Ishikawa (cell line): Measurements from ENCODE around the gene SKAP1.

Experiments used
- CREB1 ChIP-seq: IDR thresholded peaks from 2 replicates; pipeline ENCODE4 v1.6.1; 2012; ENCODE audit warnings: low read depth
- EGR1 ChIP-seq: IDR thresholded peaks from 2 replicates; pipeline ENCODE4 v1.6.1; 2012
- EP300 ChIP-seq: IDR thresholded peaks from 2 replicates; pipeline ENCODE4 v1.6.1; 2012; ENCODE audit warnings: borderline replicate concordance
- FOXM1 ChIP-seq: IDR thresholded peaks from 2 replicates; pipeline ENCODE4 v1.6.1; 2012; ENCODE audit warnings: low read depth, borderline replicate concordance
- MAX ChIP-seq: IDR thresholded peaks from 2 replicates; pipeline ENCODE4 v1.6.1; 2012
- NFIC ChIP-seq: IDR thresholded peaks from 2 replicates; pipeline ENCODE4 v1.6.1; 2012
- RAD21 ChIP-seq: IDR thresholded peaks from 2 replicates; pipeline ENCODE4 v1.6.1; 2012; ENCODE audit warnings: low read depth
- TAF1 ChIP-seq: IDR thresholded peaks from 2 replicates; pipeline ENCODE4 v1.6.1; 2012; ENCODE audit warnings: low read depth, mild to moderate bottlenecking
- TCF12 ChIP-seq: IDR thresholded peaks from 2 replicates; pipeline ENCODE4 v1.6.1; 2012; ENCODE audit warnings: low read depth
- TEAD4 ChIP-seq: IDR thresholded peaks from 2 replicates; pipeline ENCODE4 v1.6.1; 2012
- USF1 ChIP-seq: IDR thresholded peaks from 2 replicates; pipeline ENCODE4 v1.6.1; 2012
- YY1 ChIP-seq: IDR thresholded peaks from 2 replicates; pipeline ENCODE4 v1.6.1; 2012; ENCODE audit warnings: low read depth
- ZBTB7A ChIP-seq: IDR thresholded peaks from 2 replicates; pipeline ENCODE4 v1.6.1; 2012; ENCODE audit warnings: low read depth
- TF ChIP-seq, protein P1 (sequence below): IDR thresholded peaks from 2 replicates; pipeline ENCODE4 v1.6.1; 2012; ENCODE audit warnings: low read depth, mild to moderate bottlenecking

DNA sequence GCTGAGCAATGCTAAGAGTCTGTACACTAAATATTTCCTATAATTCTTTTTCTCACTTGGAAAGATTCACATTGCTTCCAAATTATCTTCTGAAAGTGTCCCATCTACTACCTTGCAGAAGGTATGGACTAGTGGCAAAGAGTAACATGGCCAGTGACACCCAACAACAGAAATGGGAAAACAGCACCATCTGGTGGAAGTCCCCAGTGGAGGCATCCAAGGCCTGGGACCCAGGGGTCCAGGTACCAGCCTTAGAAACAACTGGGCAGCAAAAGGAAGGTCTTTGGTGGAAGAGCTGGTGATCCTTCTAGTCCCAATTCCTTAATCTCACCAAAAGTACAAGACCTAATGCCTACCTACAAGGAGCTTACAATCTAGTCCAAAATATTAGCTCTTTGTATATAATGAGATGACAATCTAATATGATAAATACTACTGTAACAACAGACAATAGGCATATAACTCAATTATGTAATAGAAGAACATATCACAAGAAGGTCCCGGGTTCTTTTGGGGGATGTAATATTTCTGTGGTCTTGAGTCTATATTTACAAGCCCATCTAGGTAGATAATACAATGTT is 55.3 kb downstream of the SKAP1 start:
- no peak for TF ChIP-seq NFIC
- TF ChIP-seq MAX = no peak
- TF ChIP-seq ZBTB7A = no peak
- TF ChIP-seq, protein P1, sequence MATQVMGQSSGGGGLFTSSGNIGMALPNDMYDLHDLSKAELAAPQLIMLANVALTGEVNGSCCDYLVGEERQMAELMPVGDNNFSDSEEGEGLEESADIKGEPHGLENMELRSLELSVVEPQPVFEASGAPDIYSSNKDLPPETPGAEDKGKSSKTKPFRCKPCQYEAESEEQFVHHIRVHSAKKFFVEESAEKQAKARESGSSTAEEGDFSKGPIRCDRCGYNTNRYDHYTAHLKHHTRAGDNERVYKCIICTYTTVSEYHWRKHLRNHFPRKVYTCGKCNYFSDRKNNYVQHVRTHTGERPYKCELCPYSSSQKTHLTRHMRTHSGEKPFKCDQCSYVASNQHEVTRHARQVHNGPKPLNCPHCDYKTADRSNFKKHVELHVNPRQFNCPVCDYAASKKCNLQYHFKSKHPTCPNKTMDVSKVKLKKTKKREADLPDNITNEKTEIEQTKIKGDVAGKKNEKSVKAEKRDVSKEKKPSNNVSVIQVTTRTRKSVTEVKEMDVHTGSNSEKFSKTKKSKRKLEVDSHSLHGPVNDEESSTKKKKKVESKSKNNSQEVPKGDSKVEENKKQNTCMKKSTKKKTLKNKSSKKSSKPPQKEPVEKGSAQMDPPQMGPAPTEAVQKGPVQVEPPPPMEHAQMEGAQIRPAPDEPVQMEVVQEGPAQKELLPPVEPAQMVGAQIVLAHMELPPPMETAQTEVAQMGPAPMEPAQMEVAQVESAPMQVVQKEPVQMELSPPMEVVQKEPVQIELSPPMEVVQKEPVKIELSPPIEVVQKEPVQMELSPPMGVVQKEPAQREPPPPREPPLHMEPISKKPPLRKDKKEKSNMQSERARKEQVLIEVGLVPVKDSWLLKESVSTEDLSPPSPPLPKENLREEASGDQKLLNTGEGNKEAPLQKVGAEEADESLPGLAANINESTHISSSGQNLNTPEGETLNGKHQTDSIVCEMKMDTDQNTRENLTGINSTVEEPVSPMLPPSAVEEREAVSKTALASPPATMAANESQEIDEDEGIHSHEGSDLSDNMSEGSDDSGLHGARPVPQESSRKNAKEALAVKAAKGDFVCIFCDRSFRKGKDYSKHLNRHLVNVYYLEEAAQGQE = no peak
- TF ChIP-seq EP300 = no peak
- no peak for TF ChIP-seq USF1
- TF ChIP-seq TAF1 = no peak
- no peak for TF ChIP-seq EGR1
- peak; percentile 82 for TF ChIP-seq RAD21
- TF ChIP-seq TCF12 = no peak
- no peak for TF ChIP-seq YY1
- no peak for TF ChIP-seq CREB1
- TF ChIP-seq FOXM1 = no peak
- no peak for TF ChIP-seq TEAD4
